Kidney (tissue), 14 donors: ENCODE data around the gene FIBCD1. TPM values are rescaled to one million over a fixed set of nuclear protein-coding genes. Genes with fewer than 3 reads are reported as not detected.
A peak's percentile ranks its signal among the peaks of the same experiment; 100 is the strongest.

Source experiments
- DNase-seq, 5 donors: peaks; one replicate each; pipeline ENCODE4 v3.0.0-alpha.2; 2013 to 2020
- FAIRE-seq: peaks from 2 replicates; lab custom pipeline; 2012; peaks lifted over from hg19 to GRCh38; lab: Jason Lieb, UNC
- H3K27ac ChIP-seq, 2 donors: one replicate each; pipeline ENCODE4 v1.7.0; 2013; ENCODE audit warnings: low read depth in 2 of 2, low read length in 2 of 2, inconsistent platforms in 1 of 2
- H3K27me3 ChIP-seq: one replicate; pipeline ENCODE4 v1.7.1; 2013; ENCODE audit warnings: low read length, inconsistent platforms; ENCODE audit not compliant: control insufficient read depth, insufficient read depth
- H3K36me3 ChIP-seq, 3 donors: one replicate each; pipeline versions ENCODE4 v1.7.0 to v1.7.1; 2013; ENCODE audit warnings: low read length in 3 of 3, control low read depth in 1 of 3, inconsistent platforms in 1 of 3; ENCODE audit not compliant: insufficient read depth in 3 of 3, control insufficient read depth in 2 of 3
- H3K4me1 ChIP-seq, 3 donors: one replicate each; pipeline versions ENCODE4 v1.7.0 to v1.7.1; 2013; ENCODE audit warnings: low read length in 3 of 3, inconsistent platforms in 1 of 3, low read depth in 1 of 3; ENCODE audit not compliant: control insufficient read depth in 2 of 3, insufficient read depth in 2 of 3
- H3K4me3 ChIP-seq, 3 donors: one replicate each; pipeline versions ENCODE4 v1.7.0 to v1.8.1; 2013; ENCODE audit warnings: low read length in 3 of 3, control low read depth in 1 of 3, inconsistent platforms in 1 of 3
- H3K9ac ChIP-seq, 3 donors: one replicate each; pipeline versions ENCODE4 v1.7.0 to v1.7.1; 2013; ENCODE audit warnings: low read length in 3 of 3, control low read depth in 1 of 3, inconsistent platforms in 1 of 3
- H3K9me3 ChIP-seq, 3 donors: one replicate each; pipeline versions ENCODE4 v1.7.0 to v1.7.1; 2013; ENCODE audit warnings: low read length in 3 of 3, control low read depth in 1 of 3, inconsistent platforms in 1 of 3; ENCODE audit not compliant: control insufficient read depth in 2 of 3, insufficient read depth in 1 of 3
- CTCF ChIP-seq: IDR thresholded peaks from 3 replicates; pipeline ENCODE4 v1.5.1; 2012; ENCODE audit warnings: mild to moderate bottlenecking, moderate library complexity, borderline replicate concordance; ENCODE audit not compliant: insufficient read depth; ENCODE audit errors: extremely low read depth
- intact Hi-C: fragments of 100-400 bp; cut with DNase I; formaldehyde crosslinking; loops from one replicate; pipeline ENCODE4 v1.11.1; 2022
- polyA plus RNA-seq: library from polyadenylated mRNA; stranded (reverse); fragments of 350-450 nt; fragmentation: Illumina TruSeq; extraction: RNeasy Lipid Tissue Mini Kit (QIAGEN cat#74804); gene quantifications from one replicate; pipeline ENCODE4 v1.2.3, GENCODE V29; 2014; ENCODE audit warnings: low read depth, low replicate concordance; ENCODE audit not compliant: insufficient read depth
- total RNA-seq: library from RNA; stranded (reverse); fragmentation: NEBNext Ultra II Directional; extraction: Animal tissue kit (Norgen Biotek cat#: 25700); gene quantifications from one replicate; pipeline ENCODE4 v1.2.1, GENCODE V29; 2021
- donor health status: control.
- donor health status: control.
- donor health status: control.
- donor health status: control.
- donor health status: control.
- donor health status: DM: yes; HTN: yes; CAD: no.
- donor health status: Normal renal cell carcinoma (clear cell type).

FIBCD1 gene
- total and polyA plus RNA-seq, 2 donors from 2014 or later, result 0.25 TPM; not detected in 1

GRCh38 chr9:130854092-130854491, 85.0 kb downstream of the FIBCD1 start:
- Histone ChIP-seq H3K27me3 (no peaks in the 10 kb centered on the region), H3K9ac (no peak overlapping the region), H3K27ac (no peak overlapping the region), H3K4me1 (peaks cover 0 to 11% (median 3%) of the 10 kb centered on the region in 3 donors), H3K4me3 (no peak overlapping the region), H3K9me3 (no peaks in the 10 kb centered on the region), H3K36me3 (peaks cover 10 to 16% (median 11%) of the 10 kb centered on the region in 3 donors)
- FAIRE-seq (no peak), DNase-seq (peak in 1 of 5 donors; percentile 4)
- intact Hi-C loops, result no loop called here
- TF ChIP-seq CTCF, result no peak

GRCh38 chr9:130852801-130853200, 86.2 kb downstream of the FIBCD1 start:
- H3K9me3 ChIP-seq, result no peaks in the 10 kb centered on the region
- peaks cover 2 to 6% (median 5%) of the 10 kb centered on the region in 3 donors for H3K4me1 ChIP-seq
- H3K36me3 ChIP-seq, result peaks cover 10 to 16% (median 11%) of the 10 kb centered on the region in 3 donors
- no peak overlapping the region for H3K4me3 ChIP-seq
- no peak overlapping the region for H3K27ac ChIP-seq
- no peak for TF ChIP-seq CTCF
- H3K27me3 ChIP-seq, result no peaks in the 10 kb centered on the region
- DNase-seq (no peak), FAIRE-seq (no peak)
- intact Hi-C loops, result no loop called here
- no peak overlapping the region for H3K9ac ChIP-seq

Other genes with a start within 250 kb of the FIBCD1 start
- 26.4 TPM for gene EXOSC2, start 245.5 kb downstream of the FIBCD1 start, total RNA-seq
- gene EXOSC2, start 245.5 kb downstream of the FIBCD1 start, polyA plus RNA-seq, result 13.0 TPM
- gene ABL1, start 104.0 kb downstream of the FIBCD1 start, total RNA-seq, result 63.6 TPM
- 15.0 TPM for gene ABL1, start 104.0 kb downstream of the FIBCD1 start, polyA plus RNA-seq
- not detected for gene QRFP, start 42.4 kb downstream of the FIBCD1 start, total RNA-seq
- gene QRFP, start 42.4 kb downstream of the FIBCD1 start, polyA plus RNA-seq, result not detected
- 13.8 TPM for gene LAMC3, start 69.9 kb upstream of the FIBCD1 start, total RNA-seq
- 13.4 TPM for gene LAMC3, start 69.9 kb upstream of the FIBCD1 start, polyA plus RNA-seq
- 397 TPM for gene AIF1L, start 157.3 kb upstream of the FIBCD1 start, total RNA-seq
- 439 TPM for gene AIF1L, start 157.3 kb upstream of the FIBCD1 start, polyA plus RNA-seq
- gene NUP214, start 186.3 kb upstream of the FIBCD1 start, total RNA-seq, result 75.3 TPM
- 28.4 TPM for gene NUP214, start 186.3 kb upstream of the FIBCD1 start, polyA plus RNA-seq